Stimulated activated CD8-positive, alpha-beta memory T cell treated with anti-CD3 and anti-CD28 coated beads, Interleukin-7, amount 100 ng/mL, for 1 hour (primary cell): ENCODE measurements around the gene RYR2.

Experiments used
- DNase-seq, 2 donors: peaks; one replicate each; pipeline ENCODE4 v3.0.0-alpha.2; 2020; ENCODE audit warnings: low read depth in 2 of 2

Gene RYR2

DNA sequence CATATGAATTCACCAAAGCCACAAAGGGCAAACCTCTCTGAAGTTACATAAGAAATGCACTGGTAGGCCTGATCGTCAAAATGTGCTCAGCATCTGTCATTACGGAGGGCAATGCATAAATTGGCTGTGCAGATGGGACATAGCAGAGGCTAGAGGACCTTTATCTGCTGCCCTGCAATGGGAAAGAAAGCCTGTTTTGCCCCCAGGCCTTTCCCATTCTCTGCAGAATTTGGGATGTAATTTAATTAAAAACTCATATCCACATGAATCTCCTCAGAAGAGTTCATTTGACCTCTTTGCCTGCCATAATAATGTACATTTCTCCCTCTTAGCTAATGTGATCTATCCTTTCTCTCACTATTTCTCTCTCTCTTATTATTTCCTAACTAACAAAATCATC is 690.7 kb downstream of the RYR2 start:
- no peak for DNase-seq

DNA sequence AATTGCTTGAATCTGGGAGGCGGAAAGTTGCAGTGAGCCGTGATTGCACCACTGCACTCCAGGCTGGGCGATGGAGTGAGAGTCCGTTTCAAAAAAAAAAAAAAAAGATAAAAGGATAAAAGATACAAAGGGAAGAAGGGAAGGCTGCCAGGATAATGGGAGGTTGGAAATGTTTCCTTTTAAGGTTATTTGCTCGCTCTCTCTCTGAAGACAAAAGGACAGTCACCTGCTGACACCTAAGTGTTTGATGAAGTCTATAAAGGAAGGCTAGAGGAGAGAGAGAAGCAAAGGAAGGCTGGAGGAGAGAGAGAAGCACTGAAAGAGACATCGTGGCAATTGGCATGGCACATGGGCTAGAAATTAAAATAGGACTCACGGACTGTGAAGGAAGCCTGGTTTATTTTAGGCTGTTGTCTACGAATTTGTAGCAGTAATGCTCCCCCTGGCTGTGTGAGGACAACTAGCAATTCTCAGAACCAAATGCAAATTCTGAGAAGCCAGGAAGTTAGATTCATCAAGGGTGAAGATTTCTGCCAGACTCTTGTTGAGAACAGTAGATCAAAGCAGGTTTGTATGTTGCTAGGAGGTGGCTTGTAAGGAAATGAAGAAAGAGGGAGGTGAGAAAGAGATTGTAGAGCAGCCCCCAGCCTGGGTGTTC is 694.5 kb downstream of the RYR2 start:
- DNase-seq, result no peak

DNA sequence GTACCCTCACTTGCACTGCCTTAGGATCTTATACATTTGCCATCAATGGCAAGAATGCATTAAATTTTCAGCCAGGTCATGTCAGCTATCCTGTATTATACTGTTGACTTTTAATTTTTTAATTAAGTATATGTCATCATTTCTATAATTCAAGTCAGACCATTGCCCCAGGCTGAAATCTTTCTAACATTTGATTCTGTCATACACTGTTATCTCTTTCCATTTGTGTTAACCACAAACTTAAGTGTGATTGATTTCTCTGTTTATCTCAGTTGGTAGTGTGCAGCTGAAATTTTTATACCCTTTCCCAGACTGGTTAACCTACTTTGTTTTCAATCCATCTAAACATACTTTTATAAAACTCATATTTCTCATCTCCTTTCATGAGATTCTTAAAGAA is 695.5 kb downstream of the RYR2 start:
- DNase-seq, result no peak

DNA sequence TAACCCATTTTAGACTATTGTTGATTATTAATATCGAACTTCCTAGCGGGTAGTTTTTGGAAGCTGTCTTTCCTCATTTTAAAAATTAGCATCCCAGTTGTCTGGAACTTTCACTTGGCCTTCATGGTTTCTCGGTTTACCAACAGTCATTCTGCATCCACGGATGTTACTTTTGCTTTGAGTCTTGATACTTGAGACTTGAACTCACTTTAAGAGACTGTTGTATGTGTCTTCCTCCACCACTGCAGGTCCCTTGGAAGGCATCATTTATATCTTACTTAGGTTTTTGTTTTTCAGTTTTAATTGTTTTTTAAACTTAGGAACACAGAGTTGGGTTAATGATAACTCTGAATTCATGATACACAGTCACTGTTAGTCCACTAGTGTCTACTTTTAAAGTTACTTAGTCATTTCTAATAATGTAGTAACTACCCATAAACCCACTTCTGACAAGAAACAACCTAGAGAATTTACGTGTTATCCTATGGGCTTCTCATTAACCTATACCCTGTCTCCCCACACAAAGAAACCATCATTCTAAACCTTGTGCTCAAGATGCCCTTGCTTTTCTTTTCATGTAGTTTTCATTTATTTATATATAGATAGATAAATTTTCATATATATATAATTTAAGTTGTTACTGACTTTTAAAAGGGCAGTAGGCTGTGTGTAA is 696.1 kb downstream of the RYR2 start:
- no peak for DNase-seq

DNA sequence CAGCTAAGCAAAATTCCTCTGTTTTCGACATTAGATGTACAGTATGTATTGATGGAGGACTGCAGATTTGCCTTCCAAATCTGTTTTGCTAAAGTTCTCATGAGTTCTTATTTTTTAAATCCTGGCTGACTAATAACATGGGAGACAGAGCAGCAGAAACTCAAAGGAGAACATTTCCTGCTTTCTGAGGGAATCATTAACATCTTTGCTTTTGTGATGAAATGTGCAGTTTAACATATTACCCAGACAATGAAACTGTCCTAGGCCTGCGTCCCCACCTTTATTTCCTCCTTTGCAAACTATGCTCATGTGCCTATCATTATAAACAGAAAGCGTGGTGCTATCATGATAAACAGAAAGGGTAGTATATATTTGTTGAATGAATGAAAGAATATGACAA is 698.9 kb downstream of the RYR2 start:
- DNase-seq, result no peak

DNA sequence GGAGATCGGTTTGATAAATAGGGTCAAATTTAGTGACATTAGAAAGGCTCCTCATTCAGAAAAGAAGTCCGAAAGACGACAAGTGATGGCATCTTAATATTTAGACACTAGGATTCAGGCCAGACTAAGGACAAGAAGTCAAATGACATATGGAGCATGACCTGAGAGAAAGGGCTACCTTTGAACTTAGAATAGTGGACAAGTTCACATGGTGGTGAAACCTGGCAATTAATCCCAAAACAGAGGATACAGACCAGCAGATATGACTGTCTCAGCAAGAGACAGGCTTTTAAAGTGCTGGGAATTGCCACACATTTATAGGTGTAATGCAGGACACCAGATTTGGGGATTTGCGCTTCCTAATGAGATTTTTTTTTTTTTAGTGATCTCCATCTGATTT is 703.6 kb downstream of the RYR2 start:
- DNase-seq, result no peak

DNA sequence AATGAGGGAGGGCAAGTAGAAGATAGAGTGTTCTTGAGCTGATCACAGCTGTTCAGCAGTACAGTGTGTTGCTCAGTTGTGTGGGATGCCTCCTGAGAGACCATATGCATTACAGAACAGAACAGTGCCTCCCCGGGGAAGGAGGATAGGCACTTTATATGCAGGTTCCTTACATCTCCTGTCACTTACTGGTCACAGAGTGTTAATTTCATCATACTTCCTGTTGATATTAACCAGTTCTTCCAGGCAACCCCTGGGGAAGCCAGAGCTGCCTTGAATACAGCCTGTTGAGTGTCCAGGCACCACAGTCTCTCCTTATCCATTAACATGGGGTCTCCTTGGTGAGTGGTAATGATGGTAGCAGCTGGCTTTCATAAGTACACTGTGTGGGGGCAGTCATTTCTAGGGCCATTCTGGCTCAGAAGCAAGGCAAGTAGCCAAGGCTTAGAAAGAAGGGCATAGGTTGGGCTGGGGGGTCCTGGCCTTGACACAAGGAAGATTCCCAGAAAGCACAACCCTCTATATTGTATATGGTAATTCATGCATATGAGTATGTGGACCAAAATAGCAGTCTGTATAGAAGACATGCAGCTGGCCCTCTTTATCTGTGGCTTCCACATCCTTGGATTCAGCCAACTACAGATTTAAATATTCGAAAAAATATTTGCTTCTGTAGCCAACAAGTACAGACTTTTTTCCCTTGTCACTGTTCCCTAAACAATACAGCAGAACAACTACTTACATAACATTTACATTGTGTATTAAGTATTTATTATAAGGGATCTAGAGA is 706.4 kb downstream of the RYR2 start:
- no peak for DNase-seq

DNA sequence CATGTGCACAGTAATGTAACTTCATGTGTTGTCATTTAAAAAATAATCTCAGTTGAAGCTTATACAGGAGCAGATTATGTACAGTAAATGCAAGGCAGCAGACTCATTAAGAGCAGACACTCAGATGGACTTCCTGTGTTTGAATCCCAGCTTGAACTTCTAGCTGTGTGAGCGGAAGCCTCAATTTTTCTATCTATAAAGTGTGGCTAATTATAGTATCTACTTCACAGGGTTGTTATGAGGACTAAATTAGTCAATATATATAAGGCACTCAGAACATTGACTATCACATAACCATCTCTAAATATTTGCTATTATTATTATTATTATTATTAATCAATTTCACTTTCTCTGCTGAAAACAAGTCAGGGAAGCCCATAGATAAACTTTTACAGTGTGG is 707.1 kb downstream of the RYR2 start:
- no peak for DNase-seq

DNA sequence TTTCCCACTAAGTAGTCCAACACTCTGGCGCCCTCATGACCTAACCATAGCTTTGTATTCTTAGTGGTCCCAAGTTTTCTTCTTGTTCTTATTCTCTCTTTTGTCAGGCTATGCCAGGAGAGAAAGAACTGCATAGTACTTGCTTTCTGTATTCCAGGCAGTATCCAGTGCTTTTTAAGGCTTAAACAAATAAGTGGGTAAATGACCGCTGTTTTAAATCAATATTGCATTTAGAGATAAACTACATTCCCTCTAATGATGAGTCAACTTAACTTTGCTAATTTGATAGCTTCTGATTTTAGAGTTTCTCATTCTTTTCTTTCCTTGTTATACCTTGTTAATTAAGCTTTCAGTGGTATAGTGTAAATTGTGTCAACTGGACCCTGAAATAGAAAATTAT is 709.1 kb downstream of the RYR2 start:
- no peak for DNase-seq

DNA sequence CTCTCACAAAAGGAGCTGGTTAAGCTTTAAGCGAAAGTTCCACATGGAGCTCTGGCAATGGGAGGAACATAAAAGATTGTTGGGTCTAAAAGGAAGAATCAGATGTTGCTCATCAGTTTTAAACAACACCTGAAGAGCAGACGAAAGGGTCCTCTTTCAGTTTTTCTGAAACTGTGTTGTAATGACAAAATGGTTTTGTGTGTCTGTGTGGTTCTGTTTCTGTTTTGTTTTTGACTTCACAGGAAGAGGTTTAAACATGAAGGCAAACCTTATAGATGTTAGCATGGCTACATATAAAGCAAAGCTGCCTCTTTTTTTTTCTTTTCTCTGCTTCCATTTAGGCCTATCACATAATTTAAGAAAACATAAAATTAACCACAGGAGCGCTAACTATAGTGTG is 712.6 kb downstream of the RYR2 start:
- no peak for DNase-seq

DNA sequence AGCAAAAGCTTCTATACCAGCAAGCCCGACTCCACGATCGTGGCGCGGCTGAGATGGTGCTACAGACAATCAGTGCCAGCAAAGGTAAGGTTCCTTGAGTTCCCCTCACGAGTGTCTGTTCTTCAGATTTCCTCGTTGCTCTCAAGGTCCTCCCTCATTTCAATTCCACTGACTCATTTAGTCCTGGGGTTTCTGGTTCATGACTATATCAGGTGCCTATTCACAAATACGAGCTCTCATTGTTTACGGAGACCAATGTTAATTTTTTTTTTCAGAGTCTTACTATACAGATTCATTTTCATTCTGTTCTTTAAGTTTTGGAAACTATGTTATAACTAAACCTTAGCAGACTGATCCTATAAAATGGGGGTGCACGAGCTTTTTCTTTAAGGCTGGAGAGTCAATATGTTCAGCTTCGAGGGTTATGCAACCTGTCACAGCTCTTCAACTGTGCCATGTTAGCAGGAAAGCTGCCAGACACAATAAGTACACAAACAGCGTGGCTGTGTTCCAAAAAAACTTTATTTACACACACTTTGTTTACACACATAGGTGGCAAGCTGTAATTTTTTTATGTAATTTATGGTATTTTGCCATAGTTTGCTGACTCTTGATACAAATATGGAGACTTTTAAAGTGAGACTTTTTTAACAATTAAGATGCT is 714.5 kb downstream of the RYR2 start:
- no peak for DNase-seq

DNA sequence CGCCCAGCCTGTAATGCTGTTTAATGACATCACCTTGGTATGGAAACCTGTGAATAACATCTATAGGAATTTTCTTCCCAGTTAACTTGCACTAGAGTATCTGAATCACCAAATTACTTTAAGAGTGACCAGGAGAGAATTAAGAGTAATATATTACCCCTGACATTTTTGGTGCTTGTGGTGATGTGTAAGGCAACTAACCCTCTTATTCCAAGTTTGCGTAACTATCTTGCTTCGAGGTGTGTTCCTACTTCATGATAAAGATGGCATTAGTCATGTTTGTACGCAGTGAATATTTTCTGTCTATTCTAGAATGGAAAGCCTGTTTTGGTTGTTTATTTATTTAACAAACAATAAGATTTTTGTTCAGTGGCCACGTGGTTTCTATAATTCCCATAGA is 717.4 kb downstream of the RYR2 start:
- no peak for DNase-seq

DNA sequence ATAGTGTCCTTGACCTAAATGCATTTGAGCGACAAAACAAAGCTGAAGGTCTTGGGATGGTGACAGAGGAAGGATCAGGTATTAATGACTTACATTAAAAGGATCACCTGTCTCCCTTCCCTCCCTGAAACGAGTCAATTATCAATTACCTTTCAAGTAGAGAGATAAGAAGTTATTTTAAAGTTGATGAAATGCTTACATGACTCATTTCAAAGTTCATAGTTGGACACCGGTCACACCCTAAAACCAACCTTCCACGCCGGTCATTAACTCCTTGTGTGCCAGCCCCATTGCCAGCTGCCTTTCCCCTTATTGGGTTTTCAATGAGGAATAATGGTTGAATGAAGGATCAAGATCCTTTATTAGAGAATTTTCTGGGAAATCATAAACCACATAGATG is 719.0 kb downstream of the RYR2 start:
- DNase-seq, result no peak

DNA sequence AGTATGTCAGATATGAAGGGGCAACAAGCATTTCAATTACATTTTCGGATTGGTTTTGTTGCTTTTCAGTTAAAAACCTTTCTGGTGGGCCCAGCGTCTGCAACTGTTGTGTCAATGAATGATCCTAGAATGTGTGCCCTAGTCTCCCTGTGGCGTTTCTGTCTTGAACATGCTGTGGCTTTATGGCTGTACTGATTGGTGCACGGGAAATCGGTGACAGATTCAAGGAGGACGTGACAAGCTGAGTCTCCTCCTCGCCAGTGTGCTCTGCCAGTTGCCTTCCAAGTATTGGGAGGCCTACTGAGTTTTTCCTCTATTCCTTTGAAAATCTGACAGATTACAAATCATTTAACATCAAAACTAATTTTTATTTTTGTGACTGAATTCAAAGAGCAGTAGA is 721.2 kb downstream of the RYR2 start:
- no peak for DNase-seq

DNA sequence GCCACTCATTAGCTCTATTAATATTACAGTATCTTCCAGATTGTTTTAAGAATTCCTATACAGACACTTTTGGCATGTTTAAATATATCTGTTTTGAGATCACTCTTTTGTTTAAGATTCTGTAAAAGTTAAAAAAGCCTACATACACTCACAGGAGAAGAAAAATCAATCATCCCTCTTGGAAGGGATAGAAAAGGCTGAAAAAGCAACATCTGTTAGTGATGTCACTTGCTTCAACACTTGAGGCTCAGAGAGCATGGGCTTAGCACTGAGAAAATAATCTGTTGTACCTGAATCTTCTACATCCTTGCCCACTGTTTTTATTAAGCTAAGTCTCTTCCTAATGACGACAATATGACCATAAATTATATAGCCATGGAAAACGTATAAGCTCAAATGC is 721.8 kb downstream of the RYR2 start:
- no peak for DNase-seq

DNA sequence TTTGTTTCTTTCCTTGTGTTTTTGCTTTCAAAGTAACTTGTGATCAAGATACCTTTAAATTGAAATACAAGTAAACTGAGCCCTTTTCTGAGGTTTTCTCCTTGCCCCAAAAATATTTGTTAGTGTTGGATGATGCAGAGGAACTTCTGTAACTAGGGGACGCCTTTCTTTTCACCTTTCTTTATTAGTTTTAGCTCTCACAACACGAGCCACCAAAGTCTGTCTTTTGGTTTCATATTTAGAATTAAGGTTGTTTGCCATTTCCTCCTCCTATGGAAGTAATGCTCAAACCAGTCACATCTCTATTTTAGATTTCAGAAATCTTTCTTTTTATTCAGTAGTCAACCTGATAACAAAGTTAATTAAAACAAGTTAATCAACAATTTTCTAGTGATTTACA is 727.9 kb downstream of the RYR2 start:
- DNase-seq, result no peak

DNA sequence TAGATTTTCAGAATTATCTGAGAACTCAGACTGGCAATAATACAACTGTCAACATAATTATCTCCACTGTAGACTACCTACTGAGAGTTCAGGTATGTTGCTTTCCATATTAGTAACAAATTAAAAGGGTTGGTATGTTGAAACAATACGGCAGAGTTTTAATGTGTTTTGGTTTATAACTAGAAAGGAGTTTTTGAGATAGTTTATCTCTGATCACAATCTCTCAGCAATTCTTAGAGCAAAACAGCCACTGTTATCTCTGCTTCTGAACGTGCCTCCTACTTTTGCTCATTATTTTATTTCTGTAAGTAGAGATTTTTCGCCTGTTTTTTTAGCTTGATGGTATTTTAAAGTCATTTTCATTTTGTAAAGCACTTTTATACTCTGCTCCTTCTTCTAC is 730.0 kb downstream of the RYR2 start:
- no peak for DNase-seq

DNA sequence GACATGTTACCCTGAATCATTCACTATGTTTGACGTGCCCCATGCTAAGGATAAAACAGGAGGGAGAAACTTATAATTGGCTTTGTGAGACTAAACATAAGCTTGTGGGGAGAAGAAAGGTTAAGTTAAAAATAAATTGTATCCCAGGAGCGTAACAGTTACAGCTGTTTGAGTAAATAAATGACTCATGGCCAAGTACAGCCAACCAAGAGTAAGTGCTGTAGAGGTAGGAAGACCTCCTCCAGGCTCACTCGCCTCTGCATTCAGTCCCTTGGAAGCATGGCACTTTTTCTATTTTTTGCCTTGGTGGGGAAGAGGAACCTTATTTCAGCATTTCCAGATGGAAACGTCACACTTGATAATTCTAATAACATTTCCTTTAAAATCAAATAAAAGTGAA is 732.3 kb downstream of the RYR2 start:
- no peak for DNase-seq

DNA sequence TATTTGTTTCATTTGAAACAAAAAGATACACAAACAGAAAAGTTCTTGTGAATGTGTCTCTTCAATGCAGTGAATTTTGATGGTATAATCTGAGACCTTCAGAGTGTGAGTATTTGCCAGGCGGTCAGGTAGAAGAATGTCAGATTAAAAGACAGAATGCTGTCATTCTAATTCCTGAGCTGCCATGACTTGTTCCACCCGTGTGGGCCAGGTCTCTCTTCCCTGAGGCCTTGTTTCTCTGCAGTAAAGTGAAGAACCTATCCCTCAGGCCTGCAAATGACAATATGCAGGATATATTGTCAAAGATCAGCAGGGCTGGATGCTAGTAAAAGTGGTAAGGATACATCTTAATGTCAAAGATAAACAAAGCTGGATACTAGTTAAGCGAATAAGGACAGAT is 737.4 kb downstream of the RYR2 start:
- DNase-seq, result no peak

DNA sequence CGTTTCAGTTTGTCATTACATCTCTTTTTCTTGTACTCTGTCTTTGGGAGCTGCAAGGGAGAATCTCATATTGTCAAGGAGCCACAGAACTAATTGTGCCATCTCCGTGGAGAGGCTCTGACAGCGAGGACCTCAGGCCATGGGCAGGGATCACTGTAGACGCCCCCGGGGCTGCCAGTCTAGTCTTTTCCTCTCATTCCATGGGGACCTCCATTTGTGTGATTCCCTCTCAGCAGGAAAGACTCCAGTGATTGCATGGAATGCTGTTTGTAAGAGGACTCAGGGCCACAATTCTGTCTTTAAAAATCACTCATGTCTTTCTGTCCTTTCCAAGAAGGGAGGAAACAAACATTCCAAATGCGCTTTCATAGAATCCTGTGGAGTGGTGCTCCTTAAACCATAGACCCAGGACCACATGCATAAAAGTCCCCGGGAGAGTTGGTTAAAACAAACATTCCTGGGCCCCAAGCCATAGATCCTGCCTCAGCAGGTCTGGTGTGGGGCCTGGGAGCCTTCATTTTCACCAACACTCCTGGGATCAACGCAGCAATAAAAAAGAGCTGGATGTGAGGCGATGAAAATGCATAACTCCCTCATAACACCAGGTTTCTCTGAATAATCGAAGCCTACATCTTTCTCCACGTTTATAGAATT is 744.2 kb downstream of the RYR2 start:
- DNase-seq, result no peak

DNA sequence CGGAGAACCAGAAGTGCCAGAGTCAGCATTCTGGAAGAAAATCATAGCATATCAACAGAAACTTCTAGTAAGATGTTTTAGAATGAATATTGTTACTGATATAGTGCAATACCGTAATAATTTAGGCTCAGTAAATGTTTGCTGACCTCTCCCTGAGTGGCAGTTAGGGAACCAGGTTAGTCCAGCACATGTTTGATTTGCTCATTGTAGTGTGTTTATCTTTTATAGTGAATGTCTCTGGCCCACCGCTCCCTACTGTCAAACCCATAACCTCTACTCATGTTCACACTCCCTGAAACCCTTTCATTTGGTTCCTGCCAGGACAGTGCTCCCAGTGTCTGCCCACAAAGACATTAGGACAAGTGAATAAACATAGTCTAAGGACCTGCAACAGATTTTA is 746.1 kb downstream of the RYR2 start:
- no peak for DNase-seq

DNA sequence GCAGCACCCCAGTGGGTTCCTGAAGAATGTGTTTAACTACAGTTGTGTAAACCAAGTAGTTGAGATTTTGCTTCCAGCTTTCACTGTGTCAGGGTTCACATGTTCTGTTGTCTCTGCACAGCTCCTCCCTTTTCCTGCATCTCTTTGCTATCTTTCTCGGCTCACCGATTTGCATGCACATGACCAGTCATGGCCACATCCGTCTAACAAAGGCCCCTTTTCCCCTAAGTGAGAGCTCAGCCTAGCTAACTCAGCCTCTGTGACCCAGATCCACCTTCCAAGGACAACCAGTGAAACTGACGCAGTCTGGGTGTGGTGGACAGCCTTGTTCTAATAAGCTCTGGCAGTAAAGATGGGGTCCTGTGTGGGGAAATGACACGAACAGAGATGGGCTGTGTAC is 747.6 kb downstream of the RYR2 start:
- no peak for DNase-seq
